Left lung (tissue), 10 donors: ENCODE measurements around the gene EPC2. TPM values are rescaled to one million over a fixed set of nuclear protein-coding genes. Genes with fewer than 3 reads are reported as not detected.
"Not testable (repeated sequence)": the region's sequence is repeated elsewhere in the genome, so short reads cannot be mapped to it uniquely, and the experiment has no call there.

Experiments used
- ATAC-seq: fragments of 200-7000 bp; cut with Tn5 transposase; one replicate; pipeline ENCODE4 v1.9.1; 2020; ENCODE audit warnings: moderate library complexity
- DNase-seq, 4 donors: peaks; one replicate each; pipeline ENCODE4 v3.0.0-alpha.2; 2013 to 2020
- H3K27ac ChIP-seq, 2 donors: fragments of 200-600 bp; sonication (generic) in 1 of 2; one replicate each; pipeline versions ENCODE4 v1.5.0 to v1.8.0; 2020 to 2021
- H3K27me3 ChIP-seq, 2 donors: fragments of 200-600 bp; sonication (generic) in 1 of 2; one replicate each; pipeline versions ENCODE4 v1.5.0 to v1.8.0; 2020 to 2021
- H3K36me3 ChIP-seq, 2 donors: fragments of 200-600 bp; sonication (generic) in 1 of 2; one replicate each; pipeline versions ENCODE4 v1.5.0 to v1.8.0; 2020 to 2021
- H3K4me1 ChIP-seq, 2 donors: fragments of 200-600 bp; one replicate each; pipeline ENCODE4 v1.8.0; 2021
- H3K4me3 ChIP-seq, 2 donors: fragments of 200-600 bp; sonication (generic) in 1 of 2; one replicate each; pipeline versions ENCODE4 v1.5.0 to v1.8.0; 2020 to 2021; ENCODE audit warnings: mild to moderate bottlenecking in 1 of 2
- H3K9me3 ChIP-seq, 2 donors: fragments of 200-600 bp; sonication (generic) in 1 of 2; one replicate each; pipeline versions ENCODE4 v1.5.0 to v1.8.0; 2020 to 2021
- intact Hi-C, 2 donors: fragments of 100-400 bp; cut with DNase I; formaldehyde crosslinking; loops; one replicate each; pipeline versions ENCODE4 v1.11.2 to v1.14.2; 2022
- polyA plus RNA-seq, 6 donors: library from polyadenylated mRNA; unstranded; fragments of 120-200 nt; gene quantifications; one replicate each; pipeline ENCODE4 v1.2.1, GENCODE V29; 2013; ENCODE audit not compliant: insufficient read length in 6 of 6
- total RNA-seq, 2 donors: library from RNA; stranded (reverse); fragmentation: NEBNext Ultra II Directional; extraction: Animal tissue kit (Norgen Biotek cat#: 25700); gene quantifications; one replicate each; pipeline ENCODE4 v1.2.1, GENCODE V29; 2021
- TF ChIP-seq, protein P1 (sequence below), 2 donors: fragments of 200-600 bp; sonication (generic) in 1 of 2; IDR thresholded peaks; one replicate each; pipeline versions ENCODE4 v1.5.0 to v1.8.0; 2021; ENCODE audit warnings: antibody characterized with exemption in 2 of 2
- donor health status: DM: no; HTN: yes; CAD: no.
- donor health status: DM: no; HTN: no; CAD: no.

EPC2 gene
- total and polyA plus RNA-seq, 8 donors, result 28.7 to 65.5 (median 60.6) TPM

DNA sequence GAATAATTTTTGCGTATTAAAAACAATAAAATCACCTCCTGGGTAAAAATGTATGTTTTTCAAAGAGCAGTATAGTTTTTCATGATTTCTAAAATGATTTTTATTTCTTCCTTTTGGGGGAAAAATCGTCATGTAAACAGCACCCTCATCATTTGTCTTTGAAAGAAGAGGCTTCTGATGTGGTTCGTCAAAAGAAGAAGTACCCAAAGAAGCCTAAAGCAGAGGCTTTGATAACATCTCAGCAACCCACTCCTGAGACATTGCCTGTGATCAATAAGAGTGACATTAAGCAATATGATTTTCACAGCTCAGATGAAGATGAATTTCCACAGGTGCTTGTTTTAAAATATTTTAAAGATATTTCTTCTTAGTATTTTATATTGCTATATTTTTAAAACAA lies 120.3 kb downstream of the EPC2 start:
- no peaks in the 10 kb centered on the region for H3K27me3 ChIP-seq
- ATAC-seq (no peak), DNase-seq (no peak)
- no peak overlapping the region for H3K27ac ChIP-seq
- TF ChIP-seq, protein P1, sequence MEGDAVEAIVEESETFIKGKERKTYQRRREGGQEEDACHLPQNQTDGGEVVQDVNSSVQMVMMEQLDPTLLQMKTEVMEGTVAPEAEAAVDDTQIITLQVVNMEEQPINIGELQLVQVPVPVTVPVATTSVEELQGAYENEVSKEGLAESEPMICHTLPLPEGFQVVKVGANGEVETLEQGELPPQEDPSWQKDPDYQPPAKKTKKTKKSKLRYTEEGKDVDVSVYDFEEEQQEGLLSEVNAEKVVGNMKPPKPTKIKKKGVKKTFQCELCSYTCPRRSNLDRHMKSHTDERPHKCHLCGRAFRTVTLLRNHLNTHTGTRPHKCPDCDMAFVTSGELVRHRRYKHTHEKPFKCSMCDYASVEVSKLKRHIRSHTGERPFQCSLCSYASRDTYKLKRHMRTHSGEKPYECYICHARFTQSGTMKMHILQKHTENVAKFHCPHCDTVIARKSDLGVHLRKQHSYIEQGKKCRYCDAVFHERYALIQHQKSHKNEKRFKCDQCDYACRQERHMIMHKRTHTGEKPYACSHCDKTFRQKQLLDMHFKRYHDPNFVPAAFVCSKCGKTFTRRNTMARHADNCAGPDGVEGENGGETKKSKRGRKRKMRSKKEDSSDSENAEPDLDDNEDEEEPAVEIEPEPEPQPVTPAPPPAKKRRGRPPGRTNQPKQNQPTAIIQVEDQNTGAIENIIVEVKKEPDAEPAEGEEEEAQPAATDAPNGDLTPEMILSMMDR (IDR thresholded peaks at IDR 0.05), result no peak
- intact Hi-C loops, result no loop called here
- no peak overlapping the region for H3K4me3 ChIP-seq
- H3K9me3 ChIP-seq, result no peaks in the 10 kb centered on the region
- peaks cover 0 to 31% of the 10 kb centered on the region in 2 donors for H3K36me3 ChIP-seq
- H3K4me1 ChIP-seq, result no peaks in the 10 kb centered on the region

DNA sequence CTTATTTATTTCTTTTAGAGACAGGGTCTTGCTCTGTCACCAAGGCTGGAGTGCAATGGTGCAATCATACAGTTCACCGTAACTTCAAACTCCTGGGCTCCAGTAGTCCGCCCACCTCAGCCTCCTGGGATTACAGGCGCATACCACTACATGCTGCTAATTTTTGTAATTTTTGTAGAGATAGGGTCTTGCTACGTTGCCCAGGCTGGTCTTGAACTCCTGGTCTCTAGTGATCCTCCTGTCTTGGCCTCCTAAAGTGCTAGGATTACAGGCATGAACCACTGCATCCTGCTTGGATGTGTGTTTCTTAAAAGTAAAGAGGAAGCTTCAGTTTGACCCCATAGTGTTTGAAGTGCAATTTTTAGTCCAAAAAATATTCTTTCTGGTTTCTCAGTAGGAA lies 125.5 kb downstream of the EPC2 start:
- intact Hi-C loops, result no loop called here
- TF ChIP-seq, protein P1 (IDR thresholded peaks at IDR 0.05), result no peak
- Histone ChIP-seq H3K27me3 (no peaks in the 10 kb centered on the region), H3K4me1 (no peaks in the 10 kb centered on the region), H3K27ac (no peak overlapping the region), H3K36me3 (peaks cover 0 to 56% of the 10 kb centered on the region in 2 donors), H3K9me3 (no peaks in the 10 kb centered on the region), H3K4me3 (no peak overlapping the region)
- DNase-seq (no peak), ATAC-seq (no peak)

DNA sequence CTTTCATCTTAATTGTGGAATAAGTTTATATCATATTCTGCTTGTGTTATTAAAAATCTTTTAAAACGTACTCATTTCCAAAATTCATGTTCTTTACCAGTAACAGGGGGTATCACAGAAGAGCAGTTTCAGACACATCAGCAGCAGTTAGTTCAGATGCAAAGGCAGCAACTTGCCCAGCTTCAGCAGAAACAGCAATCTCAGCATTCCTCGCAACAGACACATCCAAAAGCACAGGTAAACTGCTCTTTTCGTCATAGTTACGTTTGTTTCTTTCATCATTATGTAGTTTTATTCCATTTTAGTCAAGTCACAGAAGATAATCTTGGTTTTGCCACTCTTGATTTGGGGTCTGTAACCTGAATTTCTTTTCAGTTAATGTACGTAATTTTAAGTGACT lies 137.0 kb downstream of the EPC2 start:
- intact Hi-C loops, result no loop called here
- Histone ChIP-seq H3K4me3 (no peak overlapping the region), H3K36me3 (peaks cover 0 to 48% of the 10 kb centered on the region in 2 donors), H3K4me1 (no peaks in the 10 kb centered on the region), H3K27me3 (no peaks in the 10 kb centered on the region), H3K9me3 (no peaks in the 10 kb centered on the region), H3K27ac (no peak overlapping the region)
- DNase-seq (no peak), ATAC-seq (no peak)
- TF ChIP-seq, protein P1 (IDR thresholded peaks at IDR 0.05), result no peak

DNA sequence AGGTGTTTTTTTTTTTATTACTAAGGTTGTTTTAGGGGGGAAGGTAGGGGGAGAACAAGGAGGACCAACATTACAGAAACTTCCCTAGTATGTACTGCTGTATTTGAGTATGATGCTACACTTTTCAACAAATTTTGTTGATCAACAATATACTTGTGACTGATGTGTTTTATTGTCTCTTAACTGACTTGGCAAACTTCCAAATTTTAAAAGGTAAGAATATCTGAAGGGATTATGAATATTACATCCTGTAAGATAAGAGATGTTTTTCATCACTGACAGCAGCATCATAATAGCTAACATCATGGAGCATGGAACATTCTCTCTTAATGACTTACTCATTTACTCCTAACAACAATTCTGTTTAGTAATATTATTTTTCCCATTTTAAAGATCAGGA lies 144.5 kb downstream of the EPC2 start:
- H3K27me3 ChIP-seq, result no peaks in the 10 kb centered on the region
- ATAC-seq (no peak), DNase-seq (no peak)
- peaks cover 0 to 41% of the 10 kb centered on the region in 2 donors for H3K36me3 ChIP-seq
- intact Hi-C loops, result no loop called here
- TF ChIP-seq, protein P1 (IDR thresholded peaks at IDR 0.05), result no peak
- no peak overlapping the region for H3K27ac ChIP-seq
- H3K9me3 ChIP-seq, result no peaks in the 10 kb centered on the region
- H3K4me1 ChIP-seq, result no peaks in the 10 kb centered on the region
- H3K4me3 ChIP-seq, result no peak overlapping the region

DNA sequence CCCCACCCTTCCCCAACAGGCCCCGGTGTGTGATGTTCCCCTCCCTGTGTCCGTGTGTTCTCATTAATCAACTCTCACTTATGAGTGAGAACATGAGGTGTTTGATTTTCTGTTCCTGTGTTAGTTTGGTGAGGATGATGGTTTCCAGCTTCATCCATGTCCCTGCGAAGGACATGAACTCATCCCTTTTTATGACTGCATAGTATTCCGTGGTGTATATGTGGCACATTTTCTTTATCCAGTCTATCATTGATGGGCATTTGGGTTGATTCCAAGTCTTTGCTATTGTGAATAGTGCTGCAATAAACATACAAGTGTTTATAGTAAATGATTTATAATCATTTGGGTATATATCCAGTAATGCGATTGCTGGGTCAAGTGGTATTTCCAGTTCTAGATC lies 145.6 kb downstream of the EPC2 start:
- DNase-seq, intact Hi-C loops, ATAC-seq, H3K27ac ChIP-seq, H3K4me3 ChIP-seq, H3K4me1 ChIP-seq, H3K9me3 ChIP-seq, H3K27me3 ChIP-seq: not testable (repeated sequence)
- peaks cover 0 to 29% of the 10 kb centered on the region in 2 donors for H3K36me3 ChIP-seq

DNA sequence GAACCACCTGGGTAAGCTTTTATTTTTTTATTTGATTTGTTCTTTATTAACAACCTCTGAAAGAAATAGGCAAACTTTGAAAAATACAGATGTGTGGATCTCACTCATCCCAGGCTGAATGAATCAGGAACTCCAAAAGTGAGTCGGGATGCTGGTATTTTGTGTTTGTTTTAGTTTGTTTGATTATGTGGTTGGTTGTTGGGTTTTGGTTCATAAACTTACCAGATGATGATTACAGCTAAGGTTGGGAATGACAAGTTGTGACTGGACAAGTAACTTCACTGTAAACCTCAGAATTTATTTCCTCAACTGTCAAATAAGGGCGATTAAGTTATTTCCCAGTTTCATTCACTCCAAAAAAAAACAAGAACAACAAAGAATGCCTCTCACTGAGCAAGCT lies 150.0 kb downstream of the EPC2 start:
- H3K27ac ChIP-seq, result no peak overlapping the region

More for the DNA sequence above, 150.0 kb downstream of the EPC2 start:
- ATAC-seq, result no peak
- TF ChIP-seq, protein P1 (IDR thresholded peaks at IDR 0.05), result no peak
- H3K4me1 ChIP-seq, result no peaks in the 10 kb centered on the region
- no peaks in the 10 kb centered on the region for H3K9me3 ChIP-seq
- DNase-seq, result no peak
- no peaks in the 10 kb centered on the region for H3K27me3 ChIP-seq
- intact Hi-C loops, result no loop called here
- peaks cover 0 to 1% of the 10 kb centered on the region in 2 donors for H3K36me3 ChIP-seq
- H3K4me3 ChIP-seq, result no peak overlapping the region
